Breast epithelium (tissue), 4 donors: ENCODE results near the gene AHCTF1. TPM values are rescaled to one million over a fixed set of nuclear protein-coding genes. Genes with fewer than 3 reads are reported as not detected.
"Not testable (repeated sequence)": the region's sequence is repeated elsewhere in the genome, so short reads cannot be mapped to it uniquely, and the experiment has no call there.

Source experiments
- DNase-seq, 2 donors: peaks; one replicate each; pipeline ENCODE4 v3.0.0-alpha.2; 2019; ENCODE audit warnings: low spot score in 2 of 2
- H3K27ac ChIP-seq, 2 donors: fragments of 200-600 bp; sonication (generic) in 1 of 2; one replicate each; pipeline ENCODE4 v1.5.1; 2016 to 2019; ENCODE audit warnings: mild to moderate bottlenecking in 1 of 2
- H3K27me3 ChIP-seq, 2 donors: fragments of 200-600 bp; sonication (generic) in 1 of 2; one replicate each; pipeline versions ENCODE4 v1.5.1 to v1.6.0; 2017 to 2019; ENCODE audit warnings: control low read depth in 1 of 2, mild to moderate bottlenecking in 1 of 2
- H3K36me3 ChIP-seq: fragments of 200-600 bp; one replicate; pipeline ENCODE4 v1.5.1; 2019
- H3K4me1 ChIP-seq, 2 donors: fragments of 200-600 bp; sonication (generic); one replicate each; pipeline ENCODE4 v1.5.1; 2016 to 2019; ENCODE audit warnings: control low read depth in 1 of 2
- H3K4me3 ChIP-seq, 3 donors: fragments of 200-600 bp; sonication (generic); 1 replicate in 2 of 3; 2 replicates in 1 of 3; pipeline ENCODE4 v1.5.1; 2016 to 2019; ENCODE audit warnings: mild to moderate bottlenecking in 3 of 3, moderate library complexity in 2 of 3
- H3K9me3 ChIP-seq, 2 donors: fragments of 200-600 bp; sonication (generic) in 1 of 2; one replicate each; pipeline ENCODE4 v1.5.1; 2016 to 2019; ENCODE audit warnings: control low read depth in 1 of 2
- POLR2A ChIP-seq: fragments of 450-650 bp; IDR thresholded peaks from one replicate; pipeline ENCODE4 v1.6.1; 2016; ENCODE audit warnings: antibody characterized with exemption, mild to moderate bottlenecking, moderate library complexity
- POLR2AphosphoS5 ChIP-seq, 3 donors: sonication (generic); formaldehyde crosslinking; IDR thresholded peaks; one replicate each; pipeline ENCODE4 v1.6.1; 2017; ENCODE audit warnings: antibody characterized with exemption in 3 of 3
- intact Hi-C: fragments of 100-400 bp; cut with DNase I; formaldehyde crosslinking; loops from one replicate; pipeline ENCODE4 v1.15.1; 2023; ENCODE audit warnings: low total_unique reads
- total RNA-seq, 3 donors: library from RNA; depleted of rRNA; stranded (reverse); fragments of >200 nt; gene quantifications; one replicate each; pipeline ENCODE4 v1.1.0, GENCODE V29; 2016
- TF ChIP-seq, protein P1 (sequence below), 3 donors: fragments of 450-650 bp; IDR thresholded peaks; one replicate each; pipeline ENCODE4 v1.5.1; 2016 to 2017; ENCODE audit warnings: antibody characterized with exemption in 3 of 3, mild to moderate bottlenecking in 3 of 3, moderate library complexity in 3 of 3

Gene AHCTF1
- total RNA-seq, 3 donors from 2014 or later = 44.9 to 82.2 (median 55.9) TPM

DNA sequence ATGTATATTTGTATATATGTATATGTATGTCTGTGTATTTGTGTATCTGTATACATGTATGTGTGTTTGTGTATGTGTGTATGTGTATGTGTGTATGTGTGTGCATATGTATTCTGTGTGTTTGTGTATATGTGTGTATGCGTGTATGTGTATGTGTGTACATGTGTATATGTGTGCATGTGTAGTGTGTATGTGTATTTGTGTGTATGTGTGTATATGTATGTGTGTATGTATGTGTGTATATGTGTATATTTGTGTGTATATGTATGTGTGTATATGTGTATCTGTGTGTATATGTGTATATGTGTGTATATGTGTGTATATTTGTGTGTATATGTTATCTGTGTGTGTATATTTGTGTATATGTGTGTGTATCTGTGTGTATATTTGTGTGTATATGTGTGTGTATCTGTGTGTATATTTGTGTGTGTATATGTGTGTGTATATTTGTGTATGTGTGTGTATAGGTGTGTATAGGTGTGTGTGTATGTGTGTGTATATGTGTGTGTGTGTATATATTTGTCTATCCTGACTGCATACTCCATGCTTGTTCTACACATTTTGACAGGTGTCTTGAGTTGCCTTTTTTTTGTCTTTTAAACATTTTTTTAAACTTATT is 106.1 kb downstream of the AHCTF1 start:
- peaks cover 8 to 9% of the 10 kb centered on the region in 2 donors for H3K9me3 ChIP-seq
- TF ChIP-seq POLR2A (no peak), POLR2AphosphoS5 (IDR thresholded peaks at IDR 0.05) (no peak)
- TF ChIP-seq, protein P1, sequence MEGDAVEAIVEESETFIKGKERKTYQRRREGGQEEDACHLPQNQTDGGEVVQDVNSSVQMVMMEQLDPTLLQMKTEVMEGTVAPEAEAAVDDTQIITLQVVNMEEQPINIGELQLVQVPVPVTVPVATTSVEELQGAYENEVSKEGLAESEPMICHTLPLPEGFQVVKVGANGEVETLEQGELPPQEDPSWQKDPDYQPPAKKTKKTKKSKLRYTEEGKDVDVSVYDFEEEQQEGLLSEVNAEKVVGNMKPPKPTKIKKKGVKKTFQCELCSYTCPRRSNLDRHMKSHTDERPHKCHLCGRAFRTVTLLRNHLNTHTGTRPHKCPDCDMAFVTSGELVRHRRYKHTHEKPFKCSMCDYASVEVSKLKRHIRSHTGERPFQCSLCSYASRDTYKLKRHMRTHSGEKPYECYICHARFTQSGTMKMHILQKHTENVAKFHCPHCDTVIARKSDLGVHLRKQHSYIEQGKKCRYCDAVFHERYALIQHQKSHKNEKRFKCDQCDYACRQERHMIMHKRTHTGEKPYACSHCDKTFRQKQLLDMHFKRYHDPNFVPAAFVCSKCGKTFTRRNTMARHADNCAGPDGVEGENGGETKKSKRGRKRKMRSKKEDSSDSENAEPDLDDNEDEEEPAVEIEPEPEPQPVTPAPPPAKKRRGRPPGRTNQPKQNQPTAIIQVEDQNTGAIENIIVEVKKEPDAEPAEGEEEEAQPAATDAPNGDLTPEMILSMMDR (IDR thresholded peaks at IDR 0.05) = no peak
- H3K36me3 ChIP-seq = no peaks in the 10 kb centered on the region
- no peak for DNase-seq
- H3K4me1 ChIP-seq = no peaks in the 10 kb centered on the region
- intact Hi-C loops = no loop called here
- no peak overlapping the region for H3K27ac ChIP-seq
- no peaks in the 10 kb centered on the region for H3K27me3 ChIP-seq
- H3K4me3 ChIP-seq = no peak overlapping the region

DNA sequence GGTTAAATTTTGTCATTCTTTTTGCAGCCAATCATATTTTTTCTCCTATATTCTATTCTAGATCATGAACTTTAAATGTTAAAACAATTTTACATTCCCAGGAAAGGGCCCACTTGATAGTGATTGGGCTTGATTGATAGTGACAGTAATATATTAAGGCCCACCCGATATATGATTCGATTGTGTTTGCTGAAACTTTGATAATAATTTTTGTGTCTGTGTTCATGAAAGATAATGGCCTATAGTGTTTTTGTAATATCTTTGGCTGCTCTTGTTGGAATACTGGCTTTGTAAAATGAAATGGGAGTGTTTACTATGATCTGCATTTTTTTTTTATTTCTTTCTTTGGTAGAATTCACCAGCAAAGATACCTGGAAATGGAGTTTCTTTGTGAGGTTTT is 107.2 kb downstream of the AHCTF1 start:
- H3K36me3 ChIP-seq = no peaks in the 10 kb centered on the region
- peaks cover 0 to 7% of the 10 kb centered on the region in 2 donors for H3K27me3 ChIP-seq
- H3K27ac ChIP-seq = no peak overlapping the region
- no peak for DNase-seq
- no peaks in the 10 kb centered on the region for H3K4me1 ChIP-seq
- TF ChIP-seq POLR2AphosphoS5 (IDR thresholded peaks at IDR 0.05) (no peak), POLR2A (no peak)
- TF ChIP-seq, protein P1 (IDR thresholded peaks at IDR 0.05) = no peak
- no peak overlapping the region for H3K4me3 ChIP-seq
- H3K9me3 ChIP-seq = peaks cover 8 to 9% of the 10 kb centered on the region in 2 donors
- intact Hi-C loops = no loop called here

DNA sequence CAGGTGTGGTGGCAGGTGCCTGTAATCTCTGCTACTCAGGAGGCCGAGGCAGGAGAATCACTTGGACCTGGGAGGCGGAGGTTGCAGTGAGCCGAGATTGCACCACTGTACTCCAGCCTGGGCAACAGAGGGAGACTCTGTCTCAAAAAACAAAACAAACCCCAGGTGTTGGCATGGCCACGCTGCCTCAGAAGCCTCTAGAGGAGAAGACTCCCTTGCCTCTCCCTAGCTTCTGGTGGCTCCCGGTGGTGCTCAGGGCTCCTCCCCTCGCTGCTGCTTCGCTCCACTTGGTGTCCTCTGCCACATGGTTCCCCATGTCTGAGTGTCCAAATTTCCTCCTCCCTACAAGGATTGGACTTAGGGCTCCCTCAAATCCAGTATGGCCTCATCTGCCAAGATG is 109.6 kb downstream of the AHCTF1 start:
- intact Hi-C loops, H3K27ac ChIP-seq, H3K36me3 ChIP-seq, DNase-seq, H3K27me3 ChIP-seq, H3K9me3 ChIP-seq, H3K4me1 ChIP-seq, H3K4me3 ChIP-seq: not testable (repeated sequence)

DNA sequence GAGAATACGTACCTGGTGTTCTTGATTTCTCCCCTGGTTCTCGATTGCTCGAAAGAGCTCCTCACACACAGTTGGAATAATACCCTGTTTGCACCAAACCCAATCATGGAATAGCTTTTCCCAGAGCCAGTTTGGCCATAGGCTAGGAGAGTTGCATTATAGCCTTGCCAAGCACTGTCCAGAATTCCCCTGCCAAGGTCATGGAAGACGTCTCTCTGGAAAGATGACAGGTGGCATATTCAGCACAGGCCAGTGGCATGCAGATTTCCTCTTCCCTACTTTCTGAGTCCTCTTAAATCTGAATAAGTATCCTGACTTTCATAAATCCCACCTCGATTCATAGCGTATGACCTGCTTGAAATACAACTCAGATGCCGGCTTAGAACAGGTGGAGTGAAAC is 111.1 kb downstream of the AHCTF1 start:
- H3K27me3 ChIP-seq = peaks cover 0 to 7% of the 10 kb centered on the region in 2 donors
- H3K36me3 ChIP-seq = no peaks in the 10 kb centered on the region
- no peaks in the 10 kb centered on the region for H3K9me3 ChIP-seq
- intact Hi-C loops = no loop called here
- TF ChIP-seq POLR2A (no peak), POLR2AphosphoS5 (IDR thresholded peaks at IDR 0.05) (no peak)
- TF ChIP-seq, protein P1 (IDR thresholded peaks at IDR 0.05) = no peak
- H3K4me1 ChIP-seq = no peaks in the 10 kb centered on the region
- DNase-seq = no peak
- no peak overlapping the region for H3K27ac ChIP-seq
- no peak overlapping the region for H3K4me3 ChIP-seq

DNA sequence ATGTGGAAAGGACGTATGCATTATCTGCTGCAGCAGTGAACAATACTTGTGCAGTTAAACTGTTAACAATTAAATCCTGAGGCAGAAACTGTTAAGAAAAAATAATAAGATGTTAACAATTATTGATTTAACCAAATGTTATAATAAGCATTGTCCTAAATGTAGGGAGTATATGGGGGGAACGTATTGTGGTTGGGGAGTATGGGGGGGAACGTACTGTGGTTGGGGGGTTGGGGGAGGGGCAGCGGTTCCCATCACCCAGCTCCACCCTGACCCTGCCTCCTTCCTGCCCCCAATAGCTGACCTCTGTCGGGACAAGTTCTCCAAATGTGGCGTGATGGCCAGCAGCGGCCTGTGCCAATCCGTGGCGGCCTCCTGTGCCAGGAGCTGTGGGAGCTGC is 114.0 kb downstream of the AHCTF1 start:
- intact Hi-C loops, DNase-seq, H3K36me3 ChIP-seq: not testable (repeated sequence)

DNA sequence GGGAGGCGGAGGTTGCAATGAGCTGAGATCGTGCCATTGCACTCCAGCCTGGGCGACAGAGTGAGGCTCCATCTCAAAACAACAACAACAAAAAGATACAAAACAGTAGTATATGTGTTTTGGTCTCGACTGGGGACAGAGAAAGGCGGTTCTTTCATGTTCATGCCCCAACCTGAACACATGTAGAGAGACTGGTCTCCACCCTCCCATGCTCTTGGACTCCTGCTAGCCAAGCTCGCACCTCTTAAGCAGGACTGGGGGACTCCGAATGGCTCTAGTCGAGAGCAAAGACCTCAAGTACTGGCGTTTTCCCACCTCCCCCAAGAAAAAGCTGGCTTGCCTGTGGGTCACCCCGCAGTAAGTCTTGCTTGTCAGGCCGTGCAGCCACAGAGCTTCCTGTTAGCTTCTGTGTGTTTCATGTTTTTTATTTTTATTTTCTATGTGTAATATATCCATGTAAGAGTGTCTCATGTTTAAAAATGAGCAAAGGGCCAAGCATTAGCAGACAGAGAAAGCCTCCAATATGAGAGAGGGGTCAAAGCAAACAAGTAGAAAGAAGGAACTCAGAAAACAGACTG is 116.0 kb downstream of the AHCTF1 start:
- intact Hi-C loops = no loop called here
- Histone ChIP-seq H3K9me3 (no peaks in the 10 kb centered on the region), H3K27me3 (peaks cover 0 to 7% of the 10 kb centered on the region in 2 donors), H3K4me1 (no peaks in the 10 kb centered on the region), H3K4me3 (no peak overlapping the region), H3K36me3 (no peaks in the 10 kb centered on the region), H3K27ac (no peak overlapping the region)
- DNase-seq = no peak
- TF ChIP-seq, protein P1 (IDR thresholded peaks at IDR 0.05) = no peak
- no peak for TF ChIP-seq POLR2AphosphoS5 (IDR thresholded peaks at IDR 0.05)

More for the DNA sequence above, 114.0 kb downstream of the AHCTF1 start:
- H3K4me1 ChIP-seq, H3K4me3 ChIP-seq, H3K27me3 ChIP-seq, H3K27ac ChIP-seq, H3K9me3 ChIP-seq: not testable (repeated sequence)
